GM19468 (cell line): Measurements from ENCODE around the gene LRRC28.

Experiments used
- ATAC-seq: cut with Tn5 transposase; IDR thresholded peaks from one replicate; pipeline ENCODE4 v1.9.1; 2021; ENCODE audit warnings: mild to moderate bottlenecking, moderate library complexity, moderate number of reproducible peaks; ENCODE audit not compliant: unreplicated experiment; ENCODE audit errors: extremely low read depth

The LRRC28 gene

DNA sequence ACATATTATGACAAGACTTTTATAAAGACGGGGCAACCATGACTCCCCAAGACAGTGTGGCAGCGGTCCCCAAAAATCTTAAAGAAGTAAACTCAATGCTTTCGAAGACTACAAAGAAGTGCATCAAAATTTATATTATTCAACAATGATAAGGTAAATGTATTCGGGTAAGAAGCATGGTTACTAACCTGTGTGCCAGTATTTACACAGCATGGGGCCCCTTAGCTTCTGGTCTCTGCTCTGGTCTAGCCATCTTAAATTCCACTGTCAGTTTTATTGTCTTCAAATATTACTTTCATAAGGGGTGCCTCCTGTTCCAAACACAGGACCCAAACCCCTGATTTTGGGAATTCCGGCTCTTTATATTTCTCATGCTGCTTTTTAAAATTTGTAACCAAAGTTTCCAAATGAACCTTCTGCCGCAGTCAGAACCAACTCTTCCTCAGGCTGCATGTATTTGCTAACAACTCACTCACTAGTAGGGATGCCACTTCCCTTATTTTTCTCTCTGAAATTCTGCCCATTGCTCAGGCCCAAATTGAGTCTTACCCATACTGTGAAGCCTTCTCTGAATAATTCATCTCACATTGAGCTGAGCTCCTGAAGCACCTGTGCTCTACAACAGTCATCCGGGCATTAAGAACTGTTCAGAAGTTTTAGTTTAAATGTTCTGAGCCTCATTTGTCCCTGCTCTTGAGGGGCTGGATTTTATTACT lies 3.1 kb upstream of the LRRC28 start:
- ATAC-seq, result no peak

DNA sequence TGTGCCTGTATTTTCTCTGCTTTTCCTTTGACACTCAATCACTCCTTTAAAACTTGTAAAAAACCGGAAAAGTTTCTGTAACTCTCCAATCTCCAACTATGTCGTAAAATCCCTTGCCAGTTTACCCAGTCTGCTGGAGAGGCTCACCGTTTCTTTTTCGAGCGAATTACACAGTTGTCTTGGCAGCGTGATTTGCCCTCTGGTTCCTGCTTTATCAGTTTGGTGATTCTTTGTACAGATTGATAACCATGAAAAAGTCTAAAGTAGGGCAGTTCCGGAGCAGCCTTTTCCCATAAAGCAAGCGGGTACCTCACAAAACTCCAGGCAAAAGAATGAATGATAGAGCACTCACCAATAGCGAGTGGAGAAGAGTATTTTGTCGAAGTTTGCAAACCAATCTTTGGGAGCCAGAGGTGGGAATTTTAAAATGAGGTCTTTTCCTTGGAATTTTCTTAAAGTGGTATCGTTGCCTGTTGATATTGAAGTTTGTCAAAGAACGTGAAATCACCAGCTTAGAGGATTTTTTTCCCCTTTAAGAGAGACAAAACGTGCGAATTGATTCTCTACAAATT lies 1.9 kb upstream of the LRRC28 start, which contains the start of gene TTC23:
Gene TTC23, minus strand, starts transcription at position 312 of the 572 bp plus-strand sequence. CDS start 20,869 bp downstream, outside the sequence.
- no peak for ATAC-seq

DNA sequence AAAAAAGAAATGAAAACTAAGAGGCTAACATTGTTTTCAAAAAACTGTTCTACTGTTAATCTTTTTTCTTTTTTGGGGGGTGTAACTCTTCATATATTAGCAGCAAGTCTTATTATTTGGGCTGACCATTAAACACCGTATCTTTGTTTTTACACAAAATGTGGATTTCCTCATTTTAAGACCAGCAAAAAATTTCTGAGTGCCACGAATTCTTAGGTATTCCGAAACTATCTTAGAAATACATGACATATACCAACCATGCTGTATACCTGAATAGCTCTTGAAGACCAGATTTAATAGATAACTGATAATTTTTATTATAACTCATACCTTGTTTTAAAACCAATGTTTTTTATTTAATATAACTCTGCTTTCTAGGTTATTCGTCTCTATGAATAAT lies 1.3 kb upstream of the LRRC28 start:
- ATAC-seq, result no peak

- no peak for ATAC-seq
These were observed 806 bp upstream of the LRRC28 start for GRCh38 chr15:99250494-99250856.

DNA sequence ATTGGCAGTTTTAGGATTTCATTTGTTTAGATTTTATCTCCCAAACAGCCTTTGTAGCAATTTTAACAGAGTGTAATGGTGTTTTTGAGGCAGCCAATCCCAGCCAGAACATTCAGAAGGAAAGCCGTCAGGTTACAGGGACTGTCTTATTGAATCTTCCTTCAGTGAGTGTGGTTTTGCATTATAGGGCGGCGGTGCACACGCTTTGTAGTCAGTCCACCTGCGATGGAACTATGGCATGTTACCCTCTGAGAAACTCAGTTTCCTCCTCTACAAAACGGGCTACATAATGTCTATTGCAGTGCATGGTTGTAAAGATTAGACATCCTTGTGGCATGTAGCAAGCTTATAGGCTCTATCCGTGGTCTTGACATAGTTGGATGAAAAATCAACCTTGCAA lies 1.0 kb downstream of the LRRC28 start:
- ATAC-seq, result no peak

DNA sequence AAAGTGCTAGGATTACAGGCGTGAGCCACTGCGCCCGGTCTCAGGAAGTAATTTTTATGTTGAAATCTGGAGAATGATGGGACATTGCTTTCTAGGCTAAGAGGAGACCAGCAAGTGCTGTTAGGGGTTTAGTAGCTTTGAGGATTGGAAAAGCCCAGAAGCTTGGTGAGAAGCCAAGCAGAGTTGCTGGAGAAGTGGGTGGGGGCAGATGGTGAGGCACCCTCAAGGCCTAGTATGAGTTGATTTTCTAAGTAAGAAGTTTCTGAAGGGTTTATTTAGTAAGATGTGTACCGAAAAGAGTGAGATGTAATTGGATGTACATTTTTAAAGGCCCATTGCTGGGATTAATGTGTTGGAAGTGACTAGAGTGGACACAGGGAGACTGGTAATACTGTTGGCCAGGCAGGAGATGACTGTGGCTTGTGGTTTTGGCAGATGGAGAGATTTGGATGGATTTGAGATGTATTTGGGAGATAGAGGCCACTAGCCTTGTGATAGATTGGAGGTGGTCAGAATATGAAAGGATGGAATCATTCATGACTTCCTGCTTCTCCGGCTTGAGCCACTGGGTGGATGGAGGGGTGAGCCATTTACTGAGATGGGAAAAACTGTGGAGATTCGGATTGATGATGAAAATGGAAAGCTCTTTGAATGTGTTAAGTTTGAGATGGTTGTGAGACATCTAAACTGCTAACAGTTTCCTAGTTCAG lies 2.3 kb downstream of the LRRC28 start:
- ATAC-seq, result no peak

- no peak for ATAC-seq
These were observed 5.9 kb downstream of the LRRC28 start for GRCh38 chr15:99257107-99257750.

- ATAC-seq, result no peak
These were observed 12.8 kb downstream of the LRRC28 start for GRCh38 chr15:99264125-99264524.

- no peak for ATAC-seq
These were observed 14.3 kb downstream of the LRRC28 start for GRCh38 chr15:99265541-99266070.

GRCh38 chr15:99267957-99268356 lies 16.7 kb downstream of the LRRC28 start:
- ATAC-seq, result no peak

GRCh38 chr15:99268431-99268830 lies 17.1 kb downstream of the LRRC28 start:
- no peak for ATAC-seq

- no peak for ATAC-seq
These were observed 22.5 kb downstream of the LRRC28 start for GRCh38 chr15:99273801-99274200.

DNA sequence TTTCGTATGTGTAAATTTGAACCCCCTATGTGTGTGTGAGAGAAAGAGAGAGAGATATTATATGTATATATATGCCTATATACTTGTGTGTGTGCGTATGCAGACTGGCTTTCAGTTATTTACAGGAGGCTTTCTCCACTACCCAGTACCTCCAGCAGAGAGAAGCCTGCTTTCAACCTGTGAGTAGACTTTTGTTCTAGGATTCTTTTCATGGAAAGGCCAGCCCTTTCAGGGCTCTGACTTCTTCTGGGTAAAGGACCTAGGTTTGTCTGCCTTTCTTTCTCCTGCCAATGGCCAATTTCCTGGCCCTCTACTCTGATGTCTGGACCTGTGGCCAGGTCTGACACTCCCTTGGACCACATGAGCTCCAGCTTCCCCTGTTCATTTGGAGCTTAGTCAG lies 23.8 kb downstream of the LRRC28 start:
- no peak for ATAC-seq

- no peak for ATAC-seq
These were observed 24.3 kb downstream of the LRRC28 start for GRCh38 chr15:99275525-99276128.

- no peak for ATAC-seq
These were observed 28.0 kb downstream of the LRRC28 start for GRCh38 chr15:99279290-99279689.

GRCh38 chr15:99279827-99280226 lies 28.5 kb downstream of the LRRC28 start:
- no peak for ATAC-seq

DNA sequence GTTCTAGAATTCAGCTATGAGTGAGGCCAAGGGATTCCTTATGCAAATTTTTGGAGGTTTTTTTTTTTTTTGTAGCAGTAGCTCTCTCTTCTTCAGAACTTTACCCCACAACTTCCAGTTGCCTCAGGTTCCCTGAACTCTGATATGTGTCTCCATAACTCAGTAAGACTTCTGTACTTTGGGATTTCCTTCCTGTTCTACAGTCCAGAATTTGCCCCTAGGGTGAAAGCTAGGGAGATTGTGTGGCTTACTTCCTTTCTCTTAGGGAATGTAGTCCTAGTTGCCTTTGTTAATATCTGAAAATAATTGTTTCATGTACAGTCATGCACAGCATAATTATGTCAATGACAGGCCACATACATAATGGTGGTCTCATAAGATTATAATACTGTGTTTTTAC lies 30.8 kb downstream of the LRRC28 start:
- ATAC-seq, result no peak

- no peak for ATAC-seq
These were observed 31.3 kb downstream of the LRRC28 start for GRCh38 chr15:99282586-99282985.

DNA sequence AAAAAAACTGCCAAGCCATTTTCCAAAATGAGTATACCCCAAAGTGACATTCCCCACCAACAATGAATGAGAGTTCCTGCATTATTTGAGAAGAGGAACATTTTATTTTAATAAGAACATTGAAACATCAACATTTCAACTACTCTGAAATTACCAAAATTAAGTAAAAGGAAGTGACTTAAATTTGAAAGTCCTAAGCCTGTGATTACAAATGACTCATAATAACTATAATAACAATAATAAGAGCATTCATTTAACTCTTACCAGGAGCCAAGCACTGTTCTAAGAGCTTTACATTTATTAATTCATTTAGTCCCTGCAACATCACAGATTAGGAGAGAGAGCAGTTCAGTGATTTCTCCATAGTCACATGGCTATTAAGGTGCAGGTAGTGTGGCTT lies 32.4 kb downstream of the LRRC28 start:
- no peak for ATAC-seq

GRCh38 chr15:99291643-99292042 lies 40.4 kb downstream of the LRRC28 start:
- no peak for ATAC-seq
